Ovary (tissue), 3 donors: ENCODE measurements around the gene SLC9A9.

Experiments used
- CTCF ChIP-seq, 3 donors: fragments of 450-650 bp in 2 of 3; fragments of 200-600 bp in 1 of 3; IDR thresholded peaks; one replicate each; pipeline versions ENCODE4 v1.5.1 to v1.8.0; 2016 to 2022; ENCODE audit warnings: antibody characterized with exemption in 3 of 3, mild to moderate bottlenecking in 1 of 3
- EP300 ChIP-seq: sonication (generic); formaldehyde crosslinking; IDR thresholded peaks from one replicate; pipeline ENCODE4 v1.6.1; 2017; ENCODE audit warnings: antibody characterized with exemption
- POLR2A ChIP-seq: fragments of 450-650 bp; IDR thresholded peaks from one replicate; pipeline ENCODE4 v1.6.1; 2017; ENCODE audit warnings: antibody characterized with exemption, mild to moderate bottlenecking, moderate library complexity
- donor health status: DM: no; HTN: no; CAD: no.

- no peak for TF ChIP-seq CTCF (IDR thresholded peaks at IDR 0.05)
- TF ChIP-seq POLR2A: no peak
- no peak for TF ChIP-seq EP300
Observed at GRCh38 chr3:143619231-143619630, 229.0 kb downstream of the SLC9A9 start.
